A549 (cell line): ENCODE measurements around the gene C12orf75. TPM values are rescaled to one million over a fixed set of nuclear protein-coding genes. Genes with fewer than 3 reads are reported as not detected.
"Not testable (repeated sequence)": the region's sequence is repeated elsewhere in the genome, so short reads cannot be mapped to it uniquely, and the experiment has no call there.

ENCODE experiments used
- ATAC-seq, 2 experiments: fragments of 200-7000 bp in 1 of 2; fragments of >200 bp in 1 of 2; cut with Nextera tagmentation in 1 of 2; cut with Tn5 transposase in 1 of 2; 3 replicates each; pipeline versions ENCODE4 v1.8.0 to v1.9.1; 2018 to 2020; ENCODE audit warnings: mild to moderate bottlenecking in 1 of 2, moderate library complexity in 1 of 2
- CTCF ChIA-PET: fragments of 300-600 bp; sonication (Branson Sonifier 250); formaldehyde crosslinking; extraction: SDS; loops from one replicate; lab custom pipeline; 2021; ENCODE audit warnings: antibody characterized with exemption, inconsistent platforms; lab: Yijun Ruan, JAX
- POLR2A ChIA-PET: fragments of 350-600 bp; formaldehyde crosslinking; extraction: SDS; loops from one replicate; lab custom pipeline; 2021; ENCODE audit warnings: antibody characterized with exemption, inconsistent platforms; lab: Yijun Ruan, JAX
- DNase-seq, 2 experiments: peaks; one replicate each; pipeline versions ENCODE4 v3.0.0 to v3.0.0-alpha.2; 2011 to 2016; ENCODE audit warnings: low read depth in 1 of 2, low spot score in 1 of 2
- FAIRE-seq: peaks from 2 replicates; lab custom pipeline; 2011; peaks lifted over from hg19 to GRCh38; lab: Jason Lieb, UNC
- H3K27ac ChIP-seq, 2 experiments: fragments of >200 bp; sonication (Bioruptor Twin); formaldehyde crosslinking; 3 replicates each; pipeline ENCODE4 v1.5.1; 2016 to 2017
- H3K4me1 ChIP-seq: fragments of >200 bp; sonication (Bioruptor Twin); formaldehyde crosslinking; 3 replicates; pipeline ENCODE4 v1.6.1; 2016
- H3K4me2 ChIP-seq: fragments of >200 bp; sonication (Bioruptor Twin); formaldehyde crosslinking; 3 replicates; pipeline ENCODE4 v1.6.1; 2016
- H3K4me3 ChIP-seq: fragments of >200 bp; sonication (Bioruptor Twin); formaldehyde crosslinking; 3 replicates; pipeline ENCODE4 v1.5.1; 2016
- H3K9me3 ChIP-seq: fragments of >200 bp; sonication (Bioruptor Twin); formaldehyde crosslinking; 3 replicates; pipeline ENCODE4 v1.6.1; 2016
- ATOH8 ChIP-seq: fragments of 250-450 bp; sonication (Bioruptor Pico); IDR thresholded peaks from 2 replicates; pipeline ENCODE4 v1.5.0; 2020; ENCODE audit warnings: low read depth, mild to moderate bottlenecking, moderate library complexity
- BHLHE40 ChIP-seq: IDR thresholded peaks from 2 replicates; pipeline ENCODE4 v1.6.1; 2012; ENCODE audit warnings: low read depth, low read length, inconsistent platforms
- CBX2 ChIP-seq: fragments of 200-600 bp; sonication (generic); IDR thresholded peaks from 2 replicates; pipeline ENCODE4 v1.6.1; 2016; ENCODE audit warnings: low read depth, mild to moderate bottlenecking, borderline replicate concordance
- CTCF ChIP-seq: fragments of >200 bp; sonication (Bioruptor Twin); formaldehyde crosslinking; IDR thresholded peaks from 3 replicates; pipeline ENCODE4 v1.5.1; 2016
- EHF ChIP-seq: fragments of 250-450 bp; sonication (Bioruptor Pico); IDR thresholded peaks from 2 replicates; pipeline ENCODE4 v1.5.0; 2020; ENCODE audit warnings: mild to moderate bottlenecking
- EP300 ChIP-seq, 2 experiments: fragments of >200 bp; sonication (Bioruptor Twin); formaldehyde crosslinking; IDR thresholded peaks; 2 replicates in 1 of 2; 3 replicates in 1 of 2; pipeline ENCODE4 v1.6.1; 2016 to 2017
- FOSB ChIP-seq: fragments of 250-450 bp; sonication (Bioruptor Pico); IDR thresholded peaks from 2 replicates; pipeline ENCODE4 v1.5.0; 2020; ENCODE audit warnings: mild to moderate bottlenecking, moderate library complexity
- GATA3 ChIP-seq: IDR thresholded peaks from 2 replicates; pipeline ENCODE4 v1.6.1; 2012; ENCODE audit warnings: borderline replicate concordance
- HEYL ChIP-seq: fragments of 250-450 bp; sonication (Bioruptor Pico); IDR thresholded peaks from 2 replicates; pipeline ENCODE4 v1.8.0; 2021; ENCODE audit warnings: mild to moderate bottlenecking, moderate library complexity
- HOXA7 ChIP-seq: fragments of 250-450 bp; sonication (Bioruptor Pico); IDR thresholded peaks from 2 replicates; pipeline ENCODE4 v1.5.0; 2020; ENCODE audit warnings: mild to moderate bottlenecking, moderate library complexity
- HOXB5 ChIP-seq: fragments of 250-450 bp; sonication (Bioruptor Pico); IDR thresholded peaks from 2 replicates; pipeline ENCODE4 v1.5.0; 2020; ENCODE audit warnings: mild to moderate bottlenecking, moderate library complexity
- MAFK ChIP-seq: fragments of 450-650 bp; IDR thresholded peaks from 2 replicates; pipeline ENCODE4 v1.6.1; 2014; ENCODE audit not compliant: partially characterized antibody
- MYC ChIP-seq: IDR thresholded peaks from 2 replicates; pipeline ENCODE4 v1.6.1; 2012; ENCODE audit warnings: mild to moderate bottlenecking, inconsistent platforms, low read length, improper control_type of control experiment, borderline replicate concordance
- NFE2L2 ChIP-seq: fragments of 150-350 bp; conservative IDR thresholded peaks from 2 replicates; pipeline ENCODE4 v1.6.1; 2014; ENCODE audit warnings: low read length
- PHF8 ChIP-seq: fragments of 200-600 bp; sonication (generic); IDR thresholded peaks from 2 replicates; pipeline ENCODE4 v1.6.1; 2016; ENCODE audit warnings: low read depth, mild to moderate bottlenecking, antibody characterized with exemption, moderate library complexity, borderline replicate concordance
- RCOR1 ChIP-seq: fragments of 150-350 bp; IDR thresholded peaks from 2 replicates; pipeline ENCODE4 v1.6.1; 2014; ENCODE audit warnings: antibody characterized with exemption, low read length, low read depth
- ZFP36 ChIP-seq: fragments of 450-650 bp; IDR thresholded peaks from 2 replicates; pipeline ENCODE4 v1.6.1; 2014; ENCODE audit warnings: borderline replicate concordance; ENCODE audit not compliant: partially characterized antibody
- ZNF302 ChIP-seq: fragments of 250-450 bp; sonication (Bioruptor Pico); IDR thresholded peaks from 2 replicates; pipeline ENCODE4 v1.9.0; 2021; ENCODE audit warnings: inconsistent platforms, mild to moderate bottlenecking, moderate library complexity
- ZSCAN20 ChIP-seq: fragments of 250-450 bp; sonication (Bioruptor Pico); IDR thresholded peaks from 2 replicates; pipeline ENCODE4 v1.8.0; 2022; ENCODE audit warnings: mild to moderate bottlenecking, moderate library complexity
- WGBS: methylation state at CpG from one replicate; pipeline ENCODE4 v1.1.6; 2017; ENCODE audit errors: missing lambda C conversion rate; 5-methylcytosine and 5-hydroxymethylcytosine counted together
- polyA plus RNA-seq, 4 experiments: library from polyadenylated mRNA; depleted of rRNA in 3 of 4; stranded (reverse); fragments of >200 nt; fragmentation: RNase III in 1 of 4; extraction: RNeasy Plus Mini Kit Qiagen cat#74134 plus additional on column Dnase treatment in 1 of 4; gene quantifications; 2 replicates in 3 of 4; 3 replicates in 1 of 4; pipeline ENCODE4 v1.2.3, GENCODE V29; 2011 to 2017
- TF ChIP-seq, protein P1 (sequence below): IDR thresholded peaks from 2 replicates; pipeline ENCODE4 v1.6.1; 2012
- TF ChIP-seq, protein P2 (sequence below): fragments of 450-650 bp; IDR thresholded peaks from 2 replicates; pipeline ENCODE4 v1.6.1; 2014; ENCODE audit warnings: antibody characterized with exemption

Gene C12orf75
- polyA plus RNA-seq, 2 of the 4 experiments (the other 2 are of a cell fraction), result 210 to 298 TPM

- Histone ChIP-seq H3K27ac (no peak overlapping the region), H3K4me3 (no peak overlapping the region), H3K4me1 (peaks cover 23% of the 10 kb centered on the region; the same call in 2 of the 3 replicates), H3K9me3 (peaks cover 8% of the 10 kb centered on the region; the same call in 1 of the 3 replicates), H3K4me2 (no peak overlapping the region)
- peak; percentile 65 for FAIRE-seq
- no peak for DNase-seq
- WGBS, result 75% methylated on average over 8 of the region's 8 CpGs
- TF ChIP-seq ZNF302 (CRISPR knock-in tag) (no peak), EHF (no peak), CTCF (no peak), MYC (no peak), FOSB (CRISPR knock-in tag) (no peak), PHF8 (no peak), HOXB5 (CRISPR knock-in tag) (no peak), NFE2L2 (no peak), GATA3 (no peak), ZSCAN20 (no peak), EP300 (IDR thresholded peaks at IDR 0.05) (no peak), HOXA7 (CRISPR knock-in tag) (no peak), ZFP36 (no peak), RCOR1 (no peak), BHLHE40 (no peak), HEYL (CRISPR knock-in tag) (no peak), MAFK (no peak)
- TF ChIP-seq, protein P1, sequence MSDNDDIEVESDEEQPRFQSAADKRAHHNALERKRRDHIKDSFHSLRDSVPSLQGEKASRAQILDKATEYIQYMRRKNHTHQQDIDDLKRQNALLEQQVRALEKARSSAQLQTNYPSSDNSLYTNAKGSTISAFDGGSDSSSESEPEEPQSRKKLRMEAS, result no peak
- TF ChIP-seq, protein P2, sequence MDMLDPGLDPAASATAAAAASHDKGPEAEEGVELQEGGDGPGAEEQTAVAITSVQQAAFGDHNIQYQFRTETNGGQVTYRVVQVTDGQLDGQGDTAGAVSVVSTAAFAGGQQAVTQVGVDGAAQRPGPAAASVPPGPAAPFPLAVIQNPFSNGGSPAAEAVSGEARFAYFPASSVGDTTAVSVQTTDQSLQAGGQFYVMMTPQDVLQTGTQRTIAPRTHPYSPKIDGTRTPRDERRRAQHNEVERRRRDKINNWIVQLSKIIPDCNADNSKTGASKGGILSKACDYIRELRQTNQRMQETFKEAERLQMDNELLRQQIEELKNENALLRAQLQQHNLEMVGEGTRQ, result no peak
- POLR2A ChIA-PET, result no interaction called here
- no peak for ATAC-seq
- CTCF ChIA-PET, result interaction anchor here (1.1 to 1.5 kb wide), 4 partner anchors 9 to 87 kb away, joined by 3 read pairs; no protein-coding TSS in a partner anchor
These were observed 34.1 kb upstream of the C12orf75 start for GRCh38 chr12:105296116-105297089.

DNA sequence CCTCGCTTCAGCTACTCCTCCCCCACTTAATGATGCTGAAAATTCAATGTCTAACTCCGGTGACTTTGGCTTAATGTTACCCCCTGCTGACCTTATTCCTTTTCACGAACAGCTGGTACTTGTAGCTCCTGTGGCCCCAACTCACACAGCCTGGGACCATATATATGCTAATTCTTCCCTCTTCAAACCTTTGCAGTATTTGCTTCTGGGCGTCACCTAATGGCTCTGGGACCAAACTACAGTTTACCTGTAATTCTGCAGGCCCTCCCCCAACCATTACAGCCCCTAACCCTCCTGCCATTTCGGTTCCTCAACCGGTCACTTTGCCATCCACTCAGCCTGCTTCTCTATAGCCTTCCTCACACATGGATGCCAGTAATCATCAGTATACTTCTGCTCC lies 29.6 kb upstream of the C12orf75 start:
- Histone ChIP-seq H3K4me1 (no peaks in the 10 kb centered on the region), H3K4me3 (no peak overlapping the region), H3K4me2 (no peak overlapping the region), H3K9me3 (peaks cover 8% of the 10 kb centered on the region; the same call in 1 of the 3 replicates), H3K27ac (no peak overlapping the region)
- 80% methylated on average over 6 of the region's 6 CpGs for WGBS
- DNase-seq (no peak), FAIRE-seq (no peak), ATAC-seq (no peak)
- CTCF ChIA-PET, result no interaction called here
- POLR2A ChIA-PET, result no interaction called here
- no peak for TF ChIP-seq NFE2L2

GRCh38 chr12:105301696-105302095 lies 28.8 kb upstream of the C12orf75 start:
- TF ChIP-seq ATOH8 (CRISPR knock-in tag) (no peak), CBX2 (no peak), HOXB5 (CRISPR knock-in tag) (no peak)
- TF ChIP-seq, all 56 proteins: peak for 0
- Histone ChIP-seq H3K4me3 (no peak overlapping the region), H3K27ac (no peak overlapping the region), H3K9me3 (peaks cover 8% of the 10 kb centered on the region; the same call in 1 of the 3 replicates), H3K4me1 (no peaks in the 10 kb centered on the region), H3K4me2 (no peak overlapping the region)
- ATAC-seq (no peak), DNase-seq (no peak), FAIRE-seq (no peak)
- POLR2A ChIA-PET, result no interaction called here
- CTCF ChIA-PET, result no interaction called here
- 74% methylated on average over 5 of the region's 5 CpGs for WGBS

DNA sequence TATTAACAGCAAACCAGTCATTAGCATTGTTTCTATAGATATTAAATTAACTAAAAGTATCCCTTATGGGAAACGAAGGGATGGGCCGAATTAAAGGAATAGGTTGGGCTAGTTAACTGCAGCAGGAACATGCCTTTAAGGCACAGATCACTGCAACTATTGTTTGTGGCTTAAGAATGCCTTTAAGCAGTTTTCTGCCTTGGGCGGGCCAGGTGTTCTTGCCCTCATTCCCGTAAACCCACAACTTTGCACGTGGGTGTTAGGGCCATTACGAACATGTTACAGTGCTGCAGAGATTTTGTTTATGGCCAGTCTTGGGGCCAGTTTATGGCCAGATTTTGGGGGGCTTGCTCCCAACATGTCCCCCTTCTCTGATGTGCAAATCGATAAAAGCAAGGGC lies 27.5 kb upstream of the C12orf75 start:
- H3K27ac ChIP-seq, DNase-seq, POLR2A ChIA-PET, CTCF ChIA-PET, ATAC-seq, H3K4me2 ChIP-seq, H3K9me3 ChIP-seq, H3K4me1 ChIP-seq, FAIRE-seq, H3K4me3 ChIP-seq: not testable (repeated sequence)
- 84% methylated on average over 7 of the region's 7 CpGs for WGBS

DNA sequence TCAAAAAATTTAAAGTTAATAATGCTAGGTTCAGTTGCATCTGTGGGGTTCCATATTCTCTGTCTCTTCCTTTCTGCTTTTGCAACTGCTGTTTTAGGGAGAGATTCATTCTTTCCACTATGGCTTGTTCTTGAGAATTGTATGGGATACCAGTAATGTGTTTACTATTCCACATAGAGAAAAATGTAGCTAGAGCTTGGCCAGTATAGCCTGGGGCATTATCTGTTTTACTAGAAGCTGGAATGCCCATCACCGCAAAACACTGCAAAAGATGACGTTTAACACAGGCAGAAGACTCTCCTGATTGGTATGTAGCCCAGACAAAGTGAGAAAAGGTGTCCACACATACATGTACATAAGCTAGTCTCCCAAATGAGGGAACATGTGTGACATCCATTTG lies 25.9 kb upstream of the C12orf75 start:
- CTCF ChIA-PET, result interaction anchor here (0.8 to 1.5 kb wide), 2 partner anchors 9 to 11 kb away, joined by 3 read pairs; no protein-coding TSS in a partner anchor
- ATAC-seq, H3K27ac ChIP-seq, H3K4me2 ChIP-seq, H3K4me3 ChIP-seq, H3K9me3 ChIP-seq, DNase-seq, POLR2A ChIA-PET, FAIRE-seq, H3K4me1 ChIP-seq: not testable (repeated sequence)
- WGBS, result 75% methylated on average over 2 of the region's 2 CpGs
